Activated T-cell treated with anti-CD3 and anti-CD28 coated beads, Interleukin-2, amount 50 U/mL, for 1 hour (primary cell): Measurements from ENCODE around the gene MRS2.
"Not testable (repeated sequence)": the region's sequence is repeated elsewhere in the genome, so short reads cannot be mapped to it uniquely, and the experiment has no call there.

ENCODE experiments used
- DNase-seq: peaks from one replicate; pipeline ENCODE4 v3.0.0-alpha.2; 2020

Gene MRS2, protein sequence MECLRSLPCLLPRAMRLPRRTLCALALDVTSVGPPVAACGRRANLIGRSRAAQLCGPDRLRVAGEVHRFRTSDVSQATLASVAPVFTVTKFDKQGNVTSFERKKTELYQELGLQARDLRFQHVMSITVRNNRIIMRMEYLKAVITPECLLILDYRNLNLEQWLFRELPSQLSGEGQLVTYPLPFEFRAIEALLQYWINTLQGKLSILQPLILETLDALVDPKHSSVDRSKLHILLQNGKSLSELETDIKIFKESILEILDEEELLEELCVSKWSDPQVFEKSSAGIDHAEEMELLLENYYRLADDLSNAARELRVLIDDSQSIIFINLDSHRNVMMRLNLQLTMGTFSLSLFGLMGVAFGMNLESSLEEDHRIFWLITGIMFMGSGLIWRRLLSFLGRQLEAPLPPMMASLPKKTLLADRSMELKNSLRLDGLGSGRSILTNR

GRCh38 chr6:24402697-24403500 lies at the start of gene MRS2:
Gene MRS2, plus strand, starts transcription at chr6:24402936. Its CDS starts 111 bp downstream, at chr6:24403047.
- peak; percentile 78 for DNase-seq

DNA sequence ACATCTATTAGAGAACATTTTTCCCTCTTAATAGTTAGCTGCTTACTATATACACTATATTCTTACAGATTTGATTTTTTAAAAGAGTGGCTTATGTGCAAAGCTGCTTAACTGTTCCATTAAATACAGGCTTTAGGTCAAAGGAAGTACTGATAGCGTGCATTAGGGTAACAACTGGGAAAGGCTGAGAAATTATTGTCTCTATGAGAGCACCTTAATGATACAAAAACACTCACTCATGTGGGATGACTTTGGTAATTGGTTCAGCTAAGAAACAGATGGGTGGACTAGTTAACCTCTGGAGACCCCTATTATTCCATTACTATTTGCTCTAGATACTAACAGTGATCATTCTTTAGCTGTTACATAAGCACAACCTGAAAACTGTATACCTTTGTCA lies 48.9 kb upstream of the MRS2 start:
- DNase-seq, result no peak

DNA sequence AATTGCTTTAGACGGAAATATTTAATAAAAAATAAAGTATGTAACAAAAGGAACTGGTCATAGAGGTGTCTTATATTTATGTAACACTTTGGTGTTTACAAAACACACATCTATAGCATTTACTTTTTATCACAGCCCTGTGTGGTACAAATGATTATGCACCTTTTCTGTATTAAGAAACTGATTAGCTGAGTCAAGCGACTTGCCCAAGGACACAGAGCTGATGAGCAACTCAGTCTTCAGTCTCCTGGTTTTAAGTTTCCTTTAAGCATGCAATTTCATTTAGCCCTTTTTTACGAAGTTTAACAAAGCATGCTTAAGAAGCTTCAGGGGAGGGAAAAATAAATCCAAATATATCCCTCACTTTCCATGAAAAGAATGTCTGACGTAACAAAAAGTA lies 47.3 kb upstream of the MRS2 start:
- DNase-seq, result no peak

GRCh38 chr6:24356310-24356973 lies 46.3 kb upstream of the MRS2 start:
- DNase-seq, result no peak

DNA sequence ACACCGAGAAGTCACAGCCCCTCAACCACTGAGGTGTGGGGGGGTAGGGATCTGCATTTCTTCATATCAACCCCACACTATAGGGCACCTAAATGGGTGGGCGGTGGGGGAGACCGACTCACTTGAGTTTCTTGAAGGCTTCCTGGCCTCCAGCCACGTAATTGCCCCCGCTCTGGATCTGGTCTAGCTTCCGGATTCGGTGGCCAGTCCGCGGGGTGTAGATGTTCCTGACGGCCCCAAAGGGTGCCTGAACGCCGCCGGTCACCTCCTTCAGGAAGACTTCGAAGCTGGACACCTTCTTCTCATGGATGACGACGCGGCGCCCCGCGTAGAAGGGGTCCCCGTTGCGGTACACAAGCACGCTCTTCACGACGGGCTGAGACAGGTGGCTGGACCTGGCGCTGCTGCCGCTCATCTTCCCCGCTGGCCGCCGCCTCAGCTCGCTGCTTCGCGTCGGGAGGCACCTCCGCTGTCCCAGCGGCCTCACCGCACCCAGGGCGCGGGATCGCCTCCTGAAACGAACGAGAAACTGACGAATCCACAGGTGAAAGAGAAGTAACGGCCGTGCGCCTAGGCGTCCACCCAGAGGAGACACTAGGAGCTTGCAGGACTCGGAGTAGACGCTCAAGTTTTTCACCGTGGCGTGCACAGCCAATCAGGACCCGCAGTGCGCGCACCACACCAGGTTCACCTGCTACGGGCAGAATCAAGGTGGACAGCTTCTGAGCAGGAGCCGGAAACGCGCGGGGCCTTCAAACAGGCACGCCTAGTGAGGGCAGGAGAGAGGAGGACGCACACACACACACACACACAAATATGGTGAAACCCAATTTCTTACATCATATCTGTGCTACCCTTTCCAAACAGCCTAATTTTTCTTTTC lies 45.2 kb upstream of the MRS2 start, which contains the start of gene DCDC2:
Gene DCDC2 (minus strand): TSS at position 724 of the 883 bp plus-strand sequence. CDS start 309 bp downstream, at position 415.
- DNase-seq, result peak; percentile 45

DNA sequence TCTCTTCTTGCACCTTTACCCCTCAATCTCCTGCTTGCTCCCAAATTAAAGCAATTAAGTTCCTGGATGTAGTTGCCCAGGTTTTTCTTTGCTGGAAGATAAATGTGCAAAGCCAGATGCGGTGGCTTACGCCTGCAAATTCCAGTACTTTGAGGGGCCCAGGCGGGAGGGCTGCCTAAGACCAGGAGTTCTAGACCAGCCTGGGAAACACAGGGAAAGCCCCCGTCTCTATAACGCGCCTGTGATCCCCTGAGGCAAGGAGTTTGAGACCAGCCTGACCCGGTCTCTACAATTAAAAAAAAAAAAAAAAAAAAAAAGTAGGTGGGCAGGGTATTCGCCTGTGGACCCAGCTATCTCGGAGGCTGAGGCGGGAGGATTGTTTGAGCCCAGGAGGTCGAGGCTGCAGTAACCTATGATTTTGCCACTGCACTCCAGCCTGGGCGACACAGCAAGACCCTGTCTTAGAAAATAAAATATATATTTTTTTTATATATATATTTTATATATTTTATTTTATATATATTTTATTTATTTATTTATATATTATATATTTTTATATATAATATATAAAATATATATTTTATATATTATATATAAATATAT lies 44.4 kb upstream of the MRS2 start:
- no peak for DNase-seq

DNA sequence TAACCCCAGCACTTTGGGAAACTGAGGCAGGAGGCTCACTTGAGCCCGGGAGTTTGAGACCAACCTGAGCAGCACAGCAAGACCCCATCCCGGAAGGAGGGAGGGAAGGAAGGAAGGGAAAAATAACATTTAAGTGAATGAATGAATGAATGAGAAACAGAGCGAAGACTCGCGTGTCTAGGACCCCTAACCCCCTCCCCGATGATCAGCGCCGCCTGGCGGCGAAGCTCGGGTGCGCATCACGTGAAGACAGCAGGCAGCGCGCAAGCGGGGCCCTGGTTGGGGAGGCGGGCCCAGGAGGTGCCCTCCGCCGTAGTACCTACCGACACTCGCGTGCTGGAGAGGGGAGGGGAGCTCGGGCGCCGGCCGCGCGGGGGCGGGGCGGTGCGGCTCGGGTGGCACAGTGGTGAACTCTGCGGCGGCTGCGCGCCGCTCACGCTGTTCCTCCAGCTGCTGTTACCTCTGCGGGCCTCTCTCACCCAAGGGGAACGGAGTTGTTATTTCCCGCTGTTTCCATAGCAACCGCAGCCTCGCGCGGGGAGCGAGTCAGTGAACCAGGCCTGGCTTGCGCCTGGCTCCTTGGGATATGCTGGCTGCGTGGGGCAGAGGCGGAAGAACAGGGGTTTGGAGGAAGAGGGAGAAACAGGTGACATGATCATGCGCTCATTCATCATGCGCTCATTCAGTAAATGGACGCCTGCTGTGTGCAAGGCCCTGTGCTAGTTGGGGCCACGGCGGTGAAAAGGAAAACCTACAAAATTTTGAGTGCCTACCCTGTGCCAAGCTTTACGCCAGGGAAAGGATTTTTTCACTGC lies 42.9 kb upstream of the MRS2 start:
- DNase-seq, result peak; percentile 83

GRCh38 chr6:24362363-24362762 lies 40.4 kb upstream of the MRS2 start:
- not testable (repeated sequence) for DNase-seq

DNA sequence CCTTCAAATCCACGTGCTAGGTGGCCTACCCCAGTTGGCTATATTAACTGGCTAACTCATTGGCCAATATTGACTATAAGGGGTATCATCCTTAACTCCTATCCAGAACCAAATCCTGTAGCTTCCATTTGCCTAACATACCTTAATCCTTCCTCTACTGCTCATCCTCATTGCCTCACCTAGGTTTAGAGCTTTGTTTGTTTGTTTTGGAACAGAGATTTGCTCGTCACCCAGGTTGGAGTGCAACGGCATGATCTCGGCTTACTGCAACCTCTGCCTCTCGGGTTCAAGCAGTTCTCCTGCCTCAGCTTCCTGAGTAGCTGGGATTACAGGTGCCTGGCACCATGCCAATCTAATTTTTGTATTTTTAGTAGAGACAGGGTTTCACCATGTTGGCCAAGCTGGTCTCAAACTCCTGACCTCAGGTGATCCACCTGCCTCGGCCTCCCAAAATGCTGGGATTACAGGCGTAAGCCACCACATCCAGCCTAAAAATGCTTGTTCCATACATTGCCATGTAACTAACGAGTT lies 37.6 kb upstream of the MRS2 start:
- DNase-seq, result not testable (repeated sequence)

GRCh38 chr6:24374612-24375011 lies 28.1 kb upstream of the MRS2 start:
- no peak for DNase-seq

GRCh38 chr6:24376871-24377270 lies 25.9 kb upstream of the MRS2 start:
- no peak for DNase-seq

GRCh38 chr6:24378473-24379097 lies 24.2 kb upstream of the MRS2 start:
- DNase-seq, result no peak

DNA sequence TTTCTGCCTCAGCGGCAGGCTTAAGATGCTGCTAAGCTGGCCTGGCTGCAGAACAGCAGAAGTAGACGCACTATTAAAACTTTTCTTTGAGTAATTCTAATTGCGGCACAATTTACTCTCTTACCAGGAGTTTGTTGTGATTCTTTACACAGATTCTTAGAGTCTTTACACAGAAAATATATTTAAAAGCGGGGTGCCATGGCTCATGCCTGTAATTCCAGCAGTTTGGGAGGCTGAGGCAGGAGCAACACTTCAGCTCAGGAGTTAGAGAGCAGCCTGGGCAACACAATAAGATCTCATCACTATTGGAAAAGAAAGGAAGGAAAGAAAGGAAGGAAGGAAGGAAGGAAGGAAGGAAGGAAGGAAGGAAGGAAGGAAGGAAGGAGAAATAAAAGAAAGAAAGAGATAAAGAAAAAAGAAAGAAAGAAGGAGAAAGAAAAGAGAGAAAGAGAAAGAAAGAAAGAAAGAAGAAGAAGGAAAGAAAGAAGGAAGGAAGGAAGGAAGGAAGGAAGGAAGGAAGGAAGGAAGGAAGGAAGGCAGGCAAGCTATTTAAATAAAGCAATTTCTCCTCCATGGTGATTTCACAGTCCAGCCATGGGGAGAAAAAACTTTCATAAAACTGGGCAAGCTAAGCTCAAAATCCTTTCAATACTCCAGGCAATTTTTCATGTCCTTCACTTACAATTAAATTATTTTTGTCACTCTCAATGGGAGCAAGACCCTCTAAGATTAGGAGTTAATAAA lies 21.1 kb upstream of the MRS2 start:
- no peak for DNase-seq

GRCh38 chr6:24382220-24382540 lies 20.6 kb upstream of the MRS2 start:
- no peak for DNase-seq

DNA sequence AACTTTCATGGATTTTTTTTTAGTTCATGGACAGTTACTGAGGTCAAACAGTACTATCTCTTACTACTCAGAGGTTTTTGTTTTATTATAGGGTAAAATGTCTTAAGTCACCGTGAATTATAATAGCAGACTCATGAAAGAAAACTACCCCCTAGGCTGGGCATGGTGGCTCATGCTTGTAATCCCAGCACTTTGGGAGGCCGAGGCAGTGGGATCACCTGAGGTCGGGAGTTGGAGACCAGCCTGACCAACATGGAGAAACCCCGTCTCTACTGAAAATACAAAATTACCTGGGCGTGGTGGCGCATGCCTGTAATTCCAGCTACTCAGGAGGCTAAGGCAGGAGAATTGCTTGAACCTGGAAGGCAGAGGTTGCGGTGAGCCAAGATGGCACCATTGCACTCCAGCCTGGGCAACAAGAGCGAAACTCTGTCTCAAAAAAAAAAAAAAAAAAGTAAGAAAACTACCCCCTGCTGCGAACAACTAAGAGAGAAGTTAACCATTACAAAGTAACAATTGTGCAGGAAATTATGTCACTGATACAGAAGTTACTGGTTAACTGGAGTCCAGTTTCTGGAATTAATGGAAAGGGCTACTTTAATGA lies 19.7 kb upstream of the MRS2 start:
- DNase-seq, result not testable (repeated sequence)

GRCh38 chr6:24384369-24385130 lies 18.2 kb upstream of the MRS2 start:
- not testable (repeated sequence) for DNase-seq

DNA sequence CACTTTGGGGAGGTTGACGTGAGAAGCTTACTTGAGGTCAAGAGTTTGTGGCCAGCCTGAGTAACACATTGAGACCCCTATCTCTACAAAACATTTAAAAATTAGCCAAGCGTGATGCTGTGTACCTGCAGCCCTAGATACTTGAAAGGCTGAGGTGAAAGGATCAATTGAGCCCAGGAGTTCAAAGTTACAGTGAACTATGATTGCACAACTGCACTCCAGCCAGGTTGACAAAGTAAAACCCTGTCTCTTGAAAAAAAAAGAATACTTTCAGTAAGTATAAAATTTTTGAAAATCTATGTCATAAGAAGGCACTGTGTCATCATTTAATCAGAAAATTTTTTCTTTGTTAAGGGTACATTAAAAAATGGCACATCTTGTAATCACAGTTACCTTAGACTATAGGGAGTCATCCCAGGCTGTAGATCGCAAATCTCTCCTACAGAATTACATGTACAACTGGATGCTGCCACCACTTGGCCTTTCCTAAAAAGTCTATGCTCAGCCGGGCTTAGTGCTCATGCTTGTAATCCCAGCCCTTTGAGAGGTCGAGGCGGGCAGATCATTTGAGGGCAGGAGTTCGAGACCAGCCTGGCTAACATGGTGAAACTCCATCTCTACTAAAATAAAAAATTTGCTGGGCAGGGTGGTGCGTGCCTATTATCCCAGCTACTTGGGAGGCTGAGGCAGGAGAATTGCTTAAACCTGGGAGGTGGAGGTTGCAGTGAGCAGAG lies 17.0 kb upstream of the MRS2 start:
- DNase-seq, result no peak

DNA sequence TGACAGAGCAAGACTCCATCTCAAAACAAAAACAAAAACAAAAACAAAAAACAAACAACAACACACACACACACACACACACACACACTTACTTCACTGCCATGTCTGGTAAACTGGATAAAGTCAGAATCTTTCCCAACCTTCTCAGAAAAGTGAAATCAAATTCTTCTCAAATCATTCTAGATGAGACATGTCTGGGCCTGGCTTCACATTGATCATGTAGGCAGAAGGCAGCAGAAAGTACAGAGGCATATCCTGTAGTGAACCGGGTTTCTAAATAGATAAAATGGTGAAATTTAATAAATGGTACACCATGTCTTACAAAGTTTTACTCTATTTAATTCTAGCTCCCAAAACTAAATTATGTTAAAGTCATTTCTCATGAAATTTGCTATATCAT lies 14.9 kb upstream of the MRS2 start:
- DNase-seq, result no peak
